ENCODE data around the gene KRT8.

- no peak for TF ChIP-seq CTCF (conservative IDR thresholded peaks at IDR 0.05)
- TF ChIP-seq ZFX (IDR thresholded peaks at IDR 0.05): no peak; the same call in 1 of the 2 replicates
These were observed 28.5 kb downstream of the KRT8 start for GRCh38 chr12:52876372-52876771.
